ENCODE measurements around the gene HIVEP2. TPM values are rescaled to one million over a fixed set of nuclear protein-coding genes. Genes with fewer than 3 reads are reported as not detected.

The HIVEP2 gene
- total RNA-seq, 1 experiment from 2014 or later = 4.2 TPM

GRCh38 chr6:142804490-142804889 lies 140.5 kb downstream of the HIVEP2 start:
- Mint-ChIP-seq H3K4me1 (peaks cover 6 to 8% of the 10 kb centered on the region in 2 experiments), H3K36me3 (ENCODE audit: insufficient read depth in 1 of 3, low read depth in 3 of 3) (no peaks in the 10 kb centered on the region), H3K9me3 (no peaks in the 10 kb centered on the region), H3K4me3 (no peak overlapping the region), H3K27me3 (ENCODE audit: low read depth) (no peaks in the 10 kb centered on the region), H3K27ac (no peak overlapping the region)
- Histone ChIP-seq H4K20me1 (ENCODE audit: control insufficient read depth, insufficient read depth, insufficient read length) (no peaks in the 10 kb centered on the region), H3K9me3 (ENCODE audit: control insufficient read depth, low read depth, low read length) (no peaks in the 10 kb centered on the region), H3K23me2 (ENCODE audit: insufficient read length, low read depth, low read length, poor library complexity, severe bottlenecking) (no peaks in the 10 kb centered on the region), H3K27me3 (ENCODE audit: insufficient read depth, low read length) (no peaks in the 10 kb centered on the region), H2BK15ac (ENCODE audit: low read depth, low read length) (no peak overlapping the region), H3K14ac (ENCODE audit: insufficient read depth, low read length) (no peak overlapping the region), H3K27ac (ENCODE audit: insufficient read length, low read depth, low read length) (no peak overlapping the region), H4K91ac (ENCODE audit: insufficient read length, low read depth, low read length) (no peak overlapping the region), H3K9ac (ENCODE audit: extremely low read depth, insufficient read length, low read length) (no peak overlapping the region), H4K5ac (ENCODE audit: insufficient read length, low read depth, low read length) (no peak overlapping the region), H3K4me2 (ENCODE audit: insufficient read depth, insufficient read length, low read length) (no peak overlapping the region), H2BK20ac (ENCODE audit: low read depth, low read length, poor library complexity, severe bottlenecking) (no peak overlapping the region), H2BK12ac (ENCODE audit: insufficient read length, low read depth, low read length) (no peak overlapping the region), H3K4ac (ENCODE audit: low read depth, low read length) (no peak overlapping the region), H2BK120ac (ENCODE audit: low read depth, low read length, poor library complexity, severe bottlenecking) (no peak overlapping the region), H3K56ac (ENCODE audit: insufficient read length, low read depth, low read length) (no peak overlapping the region), H2AFZ (ENCODE audit: low read length) (no peak overlapping the region), H2AK5ac (ENCODE audit: insufficient read length, low read length) (no peak overlapping the region), H3K18ac (ENCODE audit: insufficient read length, low read depth, low read length) (no peak overlapping the region), H3K23ac (ENCODE audit: insufficient read length, low read depth, low read length) (no peak overlapping the region), H3K79me1 (ENCODE audit: insufficient read depth, low read depth, low read length, poor library complexity, severe bottlenecking) (no peaks in the 10 kb centered on the region), H3K79me2 (ENCODE audit: insufficient read depth, low read length) (no peaks in the 10 kb centered on the region), H3K4me1 (ENCODE audit: insufficient read depth, low read length) (0 out of 2 replicates have a peak, but pooled peaks cover 2% of the 10 kb centered on the region), H4K8ac (replicated peaks; ENCODE audit: insufficient read length, low read depth, low read length) (no peak overlapping the region), H3T11ph (ENCODE audit: low read length) (no peak overlapping the region), H2BK5ac (ENCODE audit: insufficient read length, low read length) (no peak overlapping the region)
- no peak for DNase-seq
- TF ChIP-seq CTCF (conservative IDR thresholded peaks at IDR 0.05) = no peak
